KMS-11 (cell line): Measurements from ENCODE around the gene INTS6.
A peak's percentile ranks its signal among the peaks of the same experiment; 100 is the strongest.

ENCODE experiments used
- H2AFZ ChIP-seq: fragments of 200-600 bp; sonication (generic); 2 replicates; pipeline ENCODE4 v1.6.1; 2016; ENCODE audit warnings: antibody characterized with exemption, mixed run types, low read depth
- H3K27ac ChIP-seq: fragments of 200-600 bp; sonication (generic); 2 replicates; pipeline ENCODE4 v1.6.1; 2016; ENCODE audit warnings: mild to moderate bottlenecking, mixed run types
- H3K27me3 ChIP-seq: fragments of 200-600 bp; sonication (generic); 2 replicates; pipeline ENCODE4 v1.6.1; 2017; ENCODE audit warnings: mild to moderate bottlenecking, low read depth, mixed run types, moderate library complexity; ENCODE audit not compliant: insufficient read depth
- H3K36me3 ChIP-seq: fragments of 200-600 bp; sonication (generic); 2 replicates; pipeline ENCODE4 v1.6.1; 2017; ENCODE audit warnings: mild to moderate bottlenecking, mixed run types; ENCODE audit not compliant: insufficient read depth
- H3K4me1 ChIP-seq: fragments of 200-600 bp; sonication (generic); 2 replicates; pipeline ENCODE4 v1.6.1; 2016; ENCODE audit warnings: mild to moderate bottlenecking, low read depth, mixed run types; ENCODE audit not compliant: poor library complexity, severe bottlenecking
- H3K4me2 ChIP-seq: fragments of 200-600 bp; sonication (generic); 2 replicates; pipeline ENCODE4 v1.7.0; 2016; ENCODE audit warnings: mild to moderate bottlenecking, mixed run types
- H3K4me3 ChIP-seq: fragments of 200-600 bp; sonication (generic); IDR thresholded peaks from 2 replicates; pipeline ENCODE4 v1.6.1; 2017; ENCODE audit warnings: low read depth, low read length, mixed read lengths; ENCODE audit not compliant: insufficient read depth
- H3K79me2 ChIP-seq: fragments of 200-600 bp; sonication (generic); 2 replicates; pipeline ENCODE4 v1.6.1; 2016; ENCODE audit warnings: low read depth, mixed run types; ENCODE audit not compliant: insufficient read depth
- H3K9ac ChIP-seq: fragments of 200-600 bp; sonication (generic); 2 replicates; pipeline ENCODE4 v1.6.1; 2016; ENCODE audit warnings: mild to moderate bottlenecking, mixed run types
- H4K20me1 ChIP-seq: fragments of 200-600 bp; sonication (generic); 2 replicates; pipeline ENCODE4 v1.6.1; 2016; ENCODE audit warnings: mild to moderate bottlenecking, mixed run types; ENCODE audit not compliant: insufficient read depth
- CTCF ChIP-seq: fragments of 200-600 bp; sonication (generic); conservative IDR thresholded peaks from 2 replicates; pipeline ENCODE4 v1.6.1; 2017; ENCODE audit warnings: low read depth, mild to moderate bottlenecking, antibody characterized with exemption, low read length, moderate library complexity, mixed read lengths

INTS6 gene

GRCh38 chr13:51331354-51331861 lies 121.4 kb downstream of the INTS6 start:
- H3K27me3 ChIP-seq = no peaks in the 10 kb centered on the region
- no peak overlapping the region for H3K4me3 ChIP-seq
- H3K4me1 ChIP-seq = peaks cover 36% of the 10 kb centered on the region
- peak overlapping the region; percentile 51 for H3K27ac ChIP-seq
- peak overlapping the region; percentile 66 for H2AFZ ChIP-seq
- no peak overlapping the region; the same call in 1 of the 2 replicates for H3K9ac ChIP-seq
- H3K36me3 ChIP-seq = no peaks in the 10 kb centered on the region
- H3K79me2 ChIP-seq = no peaks in the 10 kb centered on the region
- H4K20me1 ChIP-seq = no peaks in the 10 kb centered on the region
- TF ChIP-seq CTCF = no peak
- peak overlapping the region; percentile 74 for H3K4me2 ChIP-seq

GRCh38 chr13:51330791-51331190 lies 122.0 kb downstream of the INTS6 start:
- Histone ChIP-seq H3K27me3 (no peaks in the 10 kb centered on the region), H3K4me3 (no peak overlapping the region), H4K20me1 (no peaks in the 10 kb centered on the region), H3K9ac (no peak overlapping the region; the same call in 1 of the 2 replicates), H3K27ac (peak overlapping the region; percentile 51), H3K4me2 (peak overlapping the region; percentile 74), H3K79me2 (no peaks in the 10 kb centered on the region), H3K36me3 (no peaks in the 10 kb centered on the region), H3K4me1 (peaks cover 36% of the 10 kb centered on the region), H2AFZ (peak overlapping the region; percentile 66)
- no peak for TF ChIP-seq CTCF

- no peak for TF ChIP-seq CTCF
- H3K4me1 ChIP-seq = peaks cover 36% of the 10 kb centered on the region
- H3K4me2 ChIP-seq = no peak overlapping the region
- H2AFZ ChIP-seq = no peak overlapping the region
- H3K27ac ChIP-seq = no peak overlapping the region
- no peak overlapping the region for H3K9ac ChIP-seq
- no peaks in the 10 kb centered on the region for H3K36me3 ChIP-seq
- no peak overlapping the region for H3K4me3 ChIP-seq
- no peaks in the 10 kb centered on the region for H3K79me2 ChIP-seq
- H3K27me3 ChIP-seq = no peaks in the 10 kb centered on the region
- H4K20me1 ChIP-seq = no peaks in the 10 kb centered on the region
Observed at GRCh38 chr13:51329606-51330005, 123.2 kb downstream of the INTS6 start.

GRCh38 chr13:51328488-51328887 lies 124.3 kb downstream of the INTS6 start:
- no peak overlapping the region for H3K27ac ChIP-seq
- H4K20me1 ChIP-seq = no peaks in the 10 kb centered on the region
- no peak overlapping the region for H2AFZ ChIP-seq
- no peaks in the 10 kb centered on the region for H3K27me3 ChIP-seq
- peaks cover 36% of the 10 kb centered on the region for H3K4me1 ChIP-seq
- no peak overlapping the region for H3K4me2 ChIP-seq
- H3K79me2 ChIP-seq = no peaks in the 10 kb centered on the region
- H3K9ac ChIP-seq = no peak overlapping the region
- H3K36me3 ChIP-seq = no peaks in the 10 kb centered on the region
- no peak for TF ChIP-seq CTCF
- no peak overlapping the region for H3K4me3 ChIP-seq
